HFFc6 (cell line): ENCODE data around the gene HS6ST3. TPM values are rescaled to one million over a fixed set of nuclear protein-coding genes. Genes with fewer than 3 reads are reported as not detected.

Experiments
- DNase-seq: peaks from one replicate; pipeline ENCODE4 v3.0.0-alpha.2; 2018
- H3K27ac Mint-ChIP-seq: 2 replicates; pipeline ENCODE4 v1.8.0; 2020; ENCODE audit warnings: mild to moderate bottlenecking, mixed read lengths
- H3K27me3 Mint-ChIP-seq: 2 replicates; pipeline ENCODE4 v1.8.0; 2021; ENCODE audit warnings: mild to moderate bottlenecking, moderate library complexity, mixed read lengths; ENCODE audit not compliant: insufficient read depth
- H3K36me3 Mint-ChIP-seq: 2 replicates; pipeline ENCODE4 v1.8.0; 2021; ENCODE audit warnings: low read depth, mixed read lengths
- H3K4me1 Mint-ChIP-seq: 2 replicates; pipeline ENCODE4 v1.8.0; 2020; ENCODE audit warnings: low read depth, mixed read lengths
- H3K4me3 Mint-ChIP-seq: 2 replicates; pipeline ENCODE4 v1.8.0; 2020; ENCODE audit warnings: mild to moderate bottlenecking, moderate library complexity, mixed read lengths
- H3K9me3 Mint-ChIP-seq: 2 replicates; pipeline ENCODE4 v1.8.0; 2020; ENCODE audit warnings: mild to moderate bottlenecking, mixed read lengths
- total RNA-seq, 6 experiments: library from RNA; stranded (reverse); fragmentation: NEBNext Ultra II Directional; extraction: Animal tissue kit (Norgen Biotek cat#: 25700); gene quantifications; 2 replicates in 1 of 6; 3 replicates in 5 of 6; pipeline ENCODE4 v1.2.3, GENCODE V29; 2021
- TF ChIP-seq, protein P1 (sequence below): fragments of 200-600 bp; sonication (generic); IDR thresholded peaks from 2 replicates; pipeline ENCODE4 v1.5.0; 2021; ENCODE audit warnings: antibody characterized with exemption, mild to moderate bottlenecking

HS6ST3 gene
- total RNA-seq, 6 experiments from 2014 or later: not detected

DNA sequence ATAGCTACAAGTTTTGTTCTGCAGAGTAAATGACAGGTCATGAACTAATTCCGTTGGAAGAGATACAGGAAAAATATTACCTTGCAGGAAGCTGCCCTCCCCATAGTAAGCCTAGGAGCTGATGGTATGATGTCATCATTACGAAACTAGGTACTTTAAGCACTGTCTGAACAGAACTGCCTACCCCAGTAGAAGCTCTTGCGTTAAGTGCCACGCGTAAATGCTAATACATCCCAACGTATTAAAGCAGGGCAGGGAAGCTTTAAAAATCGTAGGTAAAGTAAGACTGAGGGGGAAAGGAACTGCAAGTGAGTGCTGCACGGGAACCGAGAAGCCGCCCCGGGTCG, 37.3 kb upstream of the HS6ST3 start:
- H3K9me3 Mint-ChIP-seq: no peaks in the 10 kb centered on the region
- TF ChIP-seq, protein P1, sequence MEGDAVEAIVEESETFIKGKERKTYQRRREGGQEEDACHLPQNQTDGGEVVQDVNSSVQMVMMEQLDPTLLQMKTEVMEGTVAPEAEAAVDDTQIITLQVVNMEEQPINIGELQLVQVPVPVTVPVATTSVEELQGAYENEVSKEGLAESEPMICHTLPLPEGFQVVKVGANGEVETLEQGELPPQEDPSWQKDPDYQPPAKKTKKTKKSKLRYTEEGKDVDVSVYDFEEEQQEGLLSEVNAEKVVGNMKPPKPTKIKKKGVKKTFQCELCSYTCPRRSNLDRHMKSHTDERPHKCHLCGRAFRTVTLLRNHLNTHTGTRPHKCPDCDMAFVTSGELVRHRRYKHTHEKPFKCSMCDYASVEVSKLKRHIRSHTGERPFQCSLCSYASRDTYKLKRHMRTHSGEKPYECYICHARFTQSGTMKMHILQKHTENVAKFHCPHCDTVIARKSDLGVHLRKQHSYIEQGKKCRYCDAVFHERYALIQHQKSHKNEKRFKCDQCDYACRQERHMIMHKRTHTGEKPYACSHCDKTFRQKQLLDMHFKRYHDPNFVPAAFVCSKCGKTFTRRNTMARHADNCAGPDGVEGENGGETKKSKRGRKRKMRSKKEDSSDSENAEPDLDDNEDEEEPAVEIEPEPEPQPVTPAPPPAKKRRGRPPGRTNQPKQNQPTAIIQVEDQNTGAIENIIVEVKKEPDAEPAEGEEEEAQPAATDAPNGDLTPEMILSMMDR: no peak
- peaks cover 5% of the 10 kb centered on the region for H3K27me3 Mint-ChIP-seq
- peaks cover 14% of the 10 kb centered on the region for H3K4me1 Mint-ChIP-seq
- DNase-seq: peak; percentile 43
- H3K27ac Mint-ChIP-seq: peak overlapping the region; percentile 99
- H3K36me3 Mint-ChIP-seq: 0 out of 2 replicates have a peak, but pooled peaks cover 5% of the 10 kb centered on the region
- H3K4me3 Mint-ChIP-seq: peak overlapping the region; percentile 99

DNA sequence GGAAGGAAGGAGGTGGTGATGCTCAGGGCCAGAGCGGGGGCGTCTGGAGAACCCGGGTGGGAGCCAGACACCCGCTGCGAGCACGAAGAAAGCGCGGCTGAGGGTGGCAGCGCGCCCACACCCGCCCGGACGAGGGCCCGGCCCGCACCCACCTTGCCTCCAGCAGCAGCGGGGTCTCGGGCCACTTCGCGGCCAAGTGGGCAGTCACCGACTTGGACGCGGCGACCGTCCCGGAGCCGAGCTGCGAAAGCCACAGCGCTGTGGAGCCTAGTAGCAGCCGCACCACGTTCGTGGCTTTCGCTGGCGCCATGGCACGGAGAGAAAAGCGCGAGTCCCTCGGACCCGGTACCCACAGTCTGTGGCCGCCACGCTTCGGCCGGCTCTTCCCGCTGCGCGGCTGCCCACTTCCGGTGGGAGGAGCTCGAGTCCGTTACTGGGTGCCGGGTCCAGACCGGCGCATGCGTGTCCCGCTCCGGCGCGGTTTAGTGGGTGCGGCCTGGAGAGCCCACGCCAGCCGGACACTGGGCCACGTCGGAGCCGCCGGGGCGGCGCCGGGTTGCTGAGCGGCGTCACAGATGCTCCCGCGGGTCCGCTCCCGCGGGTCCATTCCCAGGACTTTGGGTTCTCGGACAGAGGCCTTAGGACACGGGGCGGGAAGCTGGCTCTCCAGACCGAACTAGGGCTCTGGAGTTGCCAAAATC, 36.8 kb upstream of the HS6ST3 start, which contains the start of gene UGGT2:
Gene UGGT2, minus strand, starts transcription at position 399 of the 701 bp plus-strand sequence. Its CDS starts 89 bp downstream, at position 310.
- Mint-ChIP-seq H3K27ac (peak within 1 kb of the TSS; percentile 99), H3K36me3 (0 out of 2 replicates have a peak, but pooled peaks cover 5% of the 10 kb centered on the region), H3K4me3 (peak within 1 kb of the TSS; percentile 99), H3K9me3 (no peaks in the 10 kb centered on the region), H3K4me1 (peaks cover 14% of the 10 kb centered on the region), H3K27me3 (peaks cover 5% of the 10 kb centered on the region)
- TF ChIP-seq, protein P1: no peak
- DNase-seq: peak; percentile 93

DNA sequence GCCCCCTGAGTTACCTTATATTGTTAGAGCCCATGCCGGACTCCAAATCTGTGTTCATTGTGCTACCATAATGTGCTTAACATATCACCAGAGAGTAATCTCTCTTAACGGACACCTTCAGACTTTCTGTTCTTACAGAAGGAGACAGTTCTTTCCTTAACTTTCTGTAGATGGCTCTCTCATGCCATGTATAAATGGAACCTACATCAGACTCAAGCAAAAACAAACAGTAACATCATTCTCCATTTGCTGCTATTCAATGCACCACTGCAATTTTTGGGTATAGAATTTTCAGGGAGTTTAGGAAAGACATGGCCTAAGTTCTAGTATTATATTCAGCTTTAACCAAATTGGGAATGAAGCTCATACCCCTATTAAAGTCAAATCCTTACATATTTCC, 24.1 kb upstream of the HS6ST3 start:
- Mint-ChIP-seq H3K36me3 (no peaks in the 10 kb centered on the region), H3K9me3 (no peaks in the 10 kb centered on the region), H3K27me3 (peaks cover 7% of the 10 kb centered on the region), H3K4me1 (no peaks in the 10 kb centered on the region), H3K4me3 (no peak overlapping the region), H3K27ac (no peak overlapping the region)
- DNase-seq: no peak
- TF ChIP-seq, protein P1: no peak

DNA sequence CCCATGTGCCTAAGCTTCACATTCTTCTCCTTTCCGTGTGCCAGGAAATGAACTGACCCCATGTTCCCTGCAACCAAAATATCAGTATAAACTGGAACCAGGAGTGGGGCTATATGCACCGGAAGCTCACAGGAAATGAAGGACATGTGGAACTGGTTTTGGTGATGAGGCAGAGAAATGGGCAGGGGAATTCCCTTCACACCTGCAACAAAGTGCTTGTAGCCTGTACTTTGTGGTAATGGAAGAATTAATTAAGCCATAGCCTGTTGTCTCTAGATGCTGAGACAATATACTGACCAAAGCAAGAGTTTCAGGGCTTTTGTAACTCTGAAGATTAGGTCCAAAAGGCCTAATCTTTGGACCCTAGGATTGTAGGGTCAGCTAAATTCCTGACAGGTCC, 21.2 kb upstream of the HS6ST3 start:
- TF ChIP-seq, protein P1: no peak
- Mint-ChIP-seq H3K9me3 (no peaks in the 10 kb centered on the region), H3K4me1 (no peaks in the 10 kb centered on the region), H3K36me3 (no peaks in the 10 kb centered on the region), H3K27ac (no peak overlapping the region), H3K27me3 (peaks cover 8% of the 10 kb centered on the region), H3K4me3 (no peak overlapping the region)
- no peak for DNase-seq

DNA sequence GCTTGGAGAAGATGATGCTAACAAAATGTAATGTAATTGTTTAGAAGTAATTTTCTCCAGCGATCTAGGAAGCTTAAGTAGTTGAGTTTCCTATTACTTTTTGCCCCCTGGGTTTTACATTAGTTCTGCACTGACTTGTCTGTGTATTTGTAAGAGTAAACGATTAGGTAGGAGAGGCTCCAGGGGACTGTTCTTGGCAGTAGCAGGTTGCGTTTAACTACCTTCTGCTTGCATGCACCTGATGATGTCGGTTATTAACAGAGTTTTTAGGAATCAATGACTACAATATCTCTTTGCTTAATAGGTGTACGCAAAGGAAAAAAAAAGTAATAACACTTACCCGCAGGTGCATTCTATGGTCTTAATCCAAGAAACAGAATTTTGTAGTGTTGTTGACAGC, 18.4 kb upstream of the HS6ST3 start:
- TF ChIP-seq, protein P1: no peak
- no peak for DNase-seq
- H3K27ac Mint-ChIP-seq: no peak overlapping the region
- no peaks in the 10 kb centered on the region for H3K9me3 Mint-ChIP-seq
- no peak overlapping the region for H3K4me3 Mint-ChIP-seq
- no peaks in the 10 kb centered on the region for H3K36me3 Mint-ChIP-seq
- H3K4me1 Mint-ChIP-seq: no peaks in the 10 kb centered on the region
- H3K27me3 Mint-ChIP-seq: peaks cover 8% of the 10 kb centered on the region
